ENCODE measurements around the gene HOPX. TPM values are rescaled to one million over a fixed set of nuclear protein-coding genes. Genes with fewer than 3 reads are reported as not detected.

Gene HOPX
- total and polyA plus RNA-seq, 4 donors: 144 to 792 (median 590) TPM

GRCh38 chr4:56658528-56658927 is 22.6 kb downstream of the HOPX start:
- Histone ChIP-seq H3K27me3 (ENCODE audit: control insufficient read depth in 3 of 3, insufficient read depth in 3 of 3, low read length in 2 of 3) (peaks cover 0 to 19% (median 13%) of the 10 kb centered on the region in 3 donors), H3K4me3 (no peak overlapping the region), H3K4me1 (ENCODE audit: control insufficient read depth in 5 of 5, insufficient read depth in 5 of 5, low read length in 5 of 5) (peaks cover 0 to 14% (median 4%) of the 10 kb centered on the region in 5 donors), H3K9ac (ENCODE audit: insufficient read depth in 1 of 2, low read length in 2 of 2) (no peak overlapping the region), H3K9me3 (ENCODE audit: control insufficient read depth in 4 of 4, insufficient read depth in 3 of 4, low read length in 3 of 4) (no peaks in the 10 kb centered on the region), H3K27ac (ENCODE audit: low read depth in 1 of 2, low read length in 1 of 2) (no peak overlapping the region), H3K36me3 (ENCODE audit: control insufficient read depth in 4 of 4, insufficient read depth in 4 of 4, low read length in 4 of 4) (peaks cover 0 to 4% (median 0%) of the 10 kb centered on the region in 4 donors)
- DNase-seq (no peak), ATAC-seq (ENCODE audit: insufficient read depth, low FRiP score) (no peak)
- 30 to 54% methylated on average over 3 of the region's 3 CpGs for WGBS, 2 donors
- no peak for TF ChIP-seq CTCF (IDR thresholded peaks at IDR 0.05; ENCODE audit: control extremely low read depth, extremely low read depth)

- peaks cover 0 to 16% (median 4%) of the 10 kb centered on the region in 5 donors for H3K4me1 ChIP-seq (ENCODE audit: control insufficient read depth in 5 of 5, insufficient read depth in 5 of 5, low read length in 5 of 5)
- no peaks in the 10 kb centered on the region for H3K9me3 ChIP-seq (ENCODE audit: control insufficient read depth in 4 of 4, insufficient read depth in 3 of 4, low read length in 3 of 4)
- WGBS, 2 donors: 88 to 93% methylated on average over 4 of the region's 4 CpGs
- H3K4me3 ChIP-seq: no peak overlapping the region
- no peak overlapping the region for H3K9ac ChIP-seq (ENCODE audit: insufficient read depth in 1 of 2, low read length in 2 of 2)
- peaks cover 0 to 4% (median 0%) of the 10 kb centered on the region in 4 donors for H3K36me3 ChIP-seq (ENCODE audit: control insufficient read depth in 4 of 4, insufficient read depth in 4 of 4, low read length in 4 of 4)
- DNase-seq: no peak
- no peak overlapping the region for H3K27ac ChIP-seq (ENCODE audit: low read depth in 1 of 2, low read length in 1 of 2)
- no peak for ATAC-seq (ENCODE audit: insufficient read depth, low FRiP score)
- peaks cover 0 to 19% (median 13%) of the 10 kb centered on the region in 3 donors for H3K27me3 ChIP-seq (ENCODE audit: control insufficient read depth in 3 of 3, insufficient read depth in 3 of 3, low read length in 2 of 3)
- no peak for TF ChIP-seq CTCF (IDR thresholded peaks at IDR 0.05; ENCODE audit: control extremely low read depth, extremely low read depth)
Observed at GRCh38 chr4:56657818-56658217, 23.3 kb downstream of the HOPX start.

- Histone ChIP-seq H3K4me3 (no peak overlapping the region), H3K9ac (ENCODE audit: insufficient read depth in 1 of 2, low read length in 2 of 2) (no peak overlapping the region), H3K9me3 (ENCODE audit: control insufficient read depth in 4 of 4, insufficient read depth in 3 of 4, low read length in 3 of 4) (no peaks in the 10 kb centered on the region), H3K27ac (ENCODE audit: low read depth in 1 of 2, low read length in 1 of 2) (no peak overlapping the region), H3K4me1 (ENCODE audit: control insufficient read depth in 5 of 5, insufficient read depth in 5 of 5, low read length in 5 of 5) (peaks cover 0 to 16% (median 4%) of the 10 kb centered on the region in 5 donors), H3K27me3 (ENCODE audit: control insufficient read depth in 3 of 3, insufficient read depth in 3 of 3, low read length in 2 of 3) (peaks cover 0 to 19% (median 13%) of the 10 kb centered on the region in 3 donors), H3K36me3 (ENCODE audit: control insufficient read depth in 4 of 4, insufficient read depth in 4 of 4, low read length in 4 of 4) (peaks cover 0 to 4% (median 0%) of the 10 kb centered on the region in 4 donors)
- DNase-seq (no peak), ATAC-seq (ENCODE audit: insufficient read depth, low FRiP score) (no peak)
- no peak for TF ChIP-seq CTCF (IDR thresholded peaks at IDR 0.05; ENCODE audit: control extremely low read depth, extremely low read depth)
- 68 to 76% methylated on average over 3 of the region's 3 CpGs for whole genome bisulfite sequencing, 2 donors
Observed at GRCh38 chr4:56657128-56657527, 24.0 kb downstream of the HOPX start.

- H3K36me3 ChIP-seq (ENCODE audit: control insufficient read depth in 4 of 4, insufficient read depth in 4 of 4, low read length in 4 of 4): peaks cover 0 to 4% (median 0%) of the 10 kb centered on the region in 4 donors
- TF ChIP-seq CTCF (IDR thresholded peaks at IDR 0.05; ENCODE audit: control extremely low read depth, extremely low read depth): no peak
- peaks cover 0 to 19% (median 13%) of the 10 kb centered on the region in 3 donors for H3K27me3 ChIP-seq (ENCODE audit: control insufficient read depth in 3 of 3, insufficient read depth in 3 of 3, low read length in 2 of 3)
- H3K27ac ChIP-seq (ENCODE audit: low read depth in 1 of 2, low read length in 1 of 2): no peak overlapping the region
- peak overlapping the region; percentile 40 for H3K4me3 ChIP-seq
- WGBS, 2 donors: 2 to 17% methylated on average over 19 of the region's 19 CpGs
- peak; percentile 20 for ATAC-seq (ENCODE audit: insufficient read depth, low FRiP score)
- H3K9me3 ChIP-seq (ENCODE audit: control insufficient read depth in 4 of 4, insufficient read depth in 3 of 4, low read length in 3 of 4): no peaks in the 10 kb centered on the region
- DNase-seq: peak; percentile 8 to 37 (median 20)
- H3K4me1 ChIP-seq (ENCODE audit: control insufficient read depth in 5 of 5, insufficient read depth in 5 of 5, low read length in 5 of 5): peaks cover 0 to 16% (median 4%) of the 10 kb centered on the region in 5 donors
- H3K9ac ChIP-seq (ENCODE audit: insufficient read depth in 1 of 2, low read length in 2 of 2): no peak overlapping the region
Observed at GRCh38 chr4:56656346-56656643, 24.8 kb downstream of the HOPX start.
